Loucy (cell line): ENCODE data around the gene AP1M1.

ENCODE experiments used
- EZH2phosphoT487 ChIP-seq: fragments of 200-600 bp; IDR thresholded peaks from 2 replicates; pipeline ENCODE4 v1.6.1; 2018; ENCODE audit warnings: antibody characterized with exemption, mild to moderate bottlenecking, moderate library complexity, borderline replicate concordance
- TF ChIP-seq, protein P1 (sequence below): fragments of 200-600 bp; sonication (generic); conservative IDR thresholded peaks from 2 replicates; pipeline ENCODE4 v1.5.1; 2014; ENCODE audit warnings: mild to moderate bottlenecking, antibody characterized with exemption, low read length

DNA sequence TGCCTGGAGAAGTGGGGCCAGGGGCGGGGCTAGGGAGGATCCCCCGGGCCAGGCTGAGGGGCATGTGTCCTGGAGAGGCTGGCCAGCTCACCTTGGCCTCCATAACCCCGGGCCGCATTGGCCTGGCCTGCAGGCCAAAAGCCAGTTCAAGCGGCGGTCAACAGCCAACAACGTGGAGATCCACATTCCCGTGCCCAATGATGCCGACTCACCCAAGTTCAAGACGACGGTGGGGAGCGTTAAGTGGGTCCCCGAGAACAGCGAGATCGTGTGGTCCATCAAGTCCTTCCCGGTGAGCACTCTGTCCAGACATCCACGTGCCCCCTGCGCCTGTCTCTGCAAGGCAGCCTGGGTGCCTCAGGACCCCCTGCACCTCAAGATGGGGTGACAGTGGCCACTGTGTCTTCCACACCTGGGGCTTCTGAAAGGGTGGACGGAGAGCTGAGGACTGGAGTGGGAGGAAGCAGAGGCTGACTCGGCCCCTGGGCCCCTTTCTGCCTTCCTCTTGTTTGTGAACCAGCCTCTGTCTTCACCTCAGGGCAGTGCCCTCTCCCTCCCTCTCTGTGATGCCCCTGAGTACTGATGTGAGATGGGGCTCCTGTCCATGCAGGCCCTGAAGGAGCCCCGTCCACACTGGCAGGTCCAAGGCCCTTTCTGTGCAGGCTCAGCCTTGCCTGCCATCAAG, 31.1 kb downstream of the AP1M1 start:
- TF ChIP-seq, protein P1, sequence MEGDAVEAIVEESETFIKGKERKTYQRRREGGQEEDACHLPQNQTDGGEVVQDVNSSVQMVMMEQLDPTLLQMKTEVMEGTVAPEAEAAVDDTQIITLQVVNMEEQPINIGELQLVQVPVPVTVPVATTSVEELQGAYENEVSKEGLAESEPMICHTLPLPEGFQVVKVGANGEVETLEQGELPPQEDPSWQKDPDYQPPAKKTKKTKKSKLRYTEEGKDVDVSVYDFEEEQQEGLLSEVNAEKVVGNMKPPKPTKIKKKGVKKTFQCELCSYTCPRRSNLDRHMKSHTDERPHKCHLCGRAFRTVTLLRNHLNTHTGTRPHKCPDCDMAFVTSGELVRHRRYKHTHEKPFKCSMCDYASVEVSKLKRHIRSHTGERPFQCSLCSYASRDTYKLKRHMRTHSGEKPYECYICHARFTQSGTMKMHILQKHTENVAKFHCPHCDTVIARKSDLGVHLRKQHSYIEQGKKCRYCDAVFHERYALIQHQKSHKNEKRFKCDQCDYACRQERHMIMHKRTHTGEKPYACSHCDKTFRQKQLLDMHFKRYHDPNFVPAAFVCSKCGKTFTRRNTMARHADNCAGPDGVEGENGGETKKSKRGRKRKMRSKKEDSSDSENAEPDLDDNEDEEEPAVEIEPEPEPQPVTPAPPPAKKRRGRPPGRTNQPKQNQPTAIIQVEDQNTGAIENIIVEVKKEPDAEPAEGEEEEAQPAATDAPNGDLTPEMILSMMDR, result no peak
- TF ChIP-seq EZH2phosphoT487, result no peak
